Neuronal stem cell (in vitro differentiated cells): ENCODE data around the gene PLPP3.

Source experiments
- DNase-seq: peaks from one replicate; pipeline ENCODE4 v3.0.0-alpha.2; 2013; ENCODE audit warnings: low spot score
- H2AFZ ChIP-seq: one replicate; pipeline ENCODE4 v1.6.1; 2013; ENCODE audit warnings: mild to moderate bottlenecking, low read length, inconsistent platforms
- H2AK5ac ChIP-seq: 2 replicates; pipeline ENCODE4 v1.6.1; 2013; ENCODE audit warnings: low read depth, mild to moderate bottlenecking, inconsistent platforms, low read length, moderate library complexity, mixed read lengths
- H2BK120ac ChIP-seq: 2 replicates; pipeline ENCODE4 v1.6.1; 2013; ENCODE audit warnings: low read depth, mild to moderate bottlenecking, inconsistent platforms, low read length, moderate library complexity, mixed read lengths
- H2BK12ac ChIP-seq: one replicate; pipeline ENCODE4 v1.6.1; 2013; ENCODE audit warnings: low read length, inconsistent platforms
- H2BK15ac ChIP-seq: 2 replicates; pipeline ENCODE4 v1.6.1; 2013; ENCODE audit warnings: mild to moderate bottlenecking, low read length, inconsistent platforms, mixed read lengths
- H2BK5ac ChIP-seq: one replicate; pipeline ENCODE4 v1.6.1; 2013; ENCODE audit warnings: inconsistent platforms, mild to moderate bottlenecking, low read length, moderate library complexity
- H3K14ac ChIP-seq: one replicate; pipeline ENCODE4 v1.6.1; 2013; ENCODE audit warnings: low read length, inconsistent platforms
- H3K18ac ChIP-seq: 2 replicates; pipeline ENCODE4 v1.6.1; 2013; ENCODE audit warnings: low read length, inconsistent platforms
- H3K23ac ChIP-seq: 2 replicates; pipeline ENCODE4 v1.6.1; 2013; ENCODE audit warnings: low read depth, mild to moderate bottlenecking, mixed read lengths, low read length, inconsistent platforms; ENCODE audit not compliant: poor library complexity
- H3K27ac ChIP-seq: replicated peaks from 3 replicates; pipeline ENCODE4 v1.5.1; 2013; ENCODE audit warnings: low read length, inconsistent platforms
- H3K27me3 ChIP-seq, 3 experiments: 2 replicates each; pipeline ENCODE4 v1.6.1; 2013; ENCODE audit warnings: low read length in 3 of 3, mild to moderate bottlenecking in 2 of 3, inconsistent platforms in 1 of 3, low read depth in 1 of 3, mixed read lengths in 1 of 3, moderate library complexity in 1 of 3; ENCODE audit not compliant: control insufficient read depth in 3 of 3, insufficient read depth in 3 of 3
- H3K36me3 ChIP-seq, 2 donors: replicated peaks in 1 of 2; 2 replicates each; pipeline ENCODE4 v1.6.1; 2013; ENCODE audit warnings: low read length in 2 of 2; ENCODE audit not compliant: control insufficient read depth in 2 of 2, insufficient read depth in 2 of 2
- H3K4ac ChIP-seq: 2 replicates; pipeline ENCODE4 v1.6.1; 2013; ENCODE audit warnings: inconsistent platforms, mild to moderate bottlenecking, low read length, moderate library complexity
- H3K4me1 ChIP-seq, 2 donors: 1 replicate in 1 of 2; 2 replicates in 1 of 2; pipeline ENCODE4 v1.6.1; 2013; ENCODE audit warnings: low read length in 2 of 2, low read depth in 1 of 2; ENCODE audit not compliant: control insufficient read depth in 2 of 2, insufficient read depth in 1 of 2
- H3K4me2 ChIP-seq: one replicate; pipeline ENCODE4 v1.6.1; 2013; ENCODE audit warnings: mild to moderate bottlenecking, low read length, inconsistent platforms; ENCODE audit not compliant: insufficient read depth, poor library complexity, severe bottlenecking
- H3K4me3 ChIP-seq, 2 donors: 2 replicates each; pipeline ENCODE4 v1.5.1; 2013; ENCODE audit warnings: low read length in 2 of 2, mild to moderate bottlenecking in 2 of 2, inconsistent platforms in 1 of 2, moderate library complexity in 1 of 2
- H3K79me1 ChIP-seq: one replicate; pipeline ENCODE4 v1.6.1; 2013; ENCODE audit warnings: low read depth, mild to moderate bottlenecking, inconsistent platforms, low read length, moderate library complexity
- H3K9ac ChIP-seq: one replicate; pipeline ENCODE4 v1.6.1; 2013; ENCODE audit warnings: mild to moderate bottlenecking, low read depth, low read length, inconsistent platforms; ENCODE audit not compliant: poor library complexity
- H3K9me3 ChIP-seq, 2 donors: replicated peaks in 1 of 2; 2 replicates each; pipeline versions ENCODE3 to v1.6.1; 2013; ENCODE audit warnings: low read length in 2 of 2, mild to moderate bottlenecking in 2 of 2, inconsistent platforms in 1 of 2, low read depth in 1 of 2, mixed read lengths in 1 of 2, moderate library complexity in 1 of 2; ENCODE audit not compliant: control insufficient read depth in 2 of 2, insufficient read depth in 1 of 2
- H4K8ac ChIP-seq: one replicate; pipeline ENCODE4 v1.6.1; 2013; ENCODE audit warnings: low read depth, mild to moderate bottlenecking, inconsistent platforms, low read length, moderate library complexity
- H4K91ac ChIP-seq: one replicate; pipeline ENCODE4 v1.6.1; 2013; ENCODE audit warnings: low read length, low read depth, mild to moderate bottlenecking, inconsistent platforms; ENCODE audit not compliant: poor library complexity
- WGBS, 2 donors: extraction: QIAGEN DNeasy Blood & Tissue Kit; methylation state at CpG; one replicate each; pipeline ENCODE4 v1.1.7; 2013; ENCODE audit warnings: missing lambda C conversion rate in 2 of 2, mixed read lengths in 1 of 2; ENCODE audit not compliant: insufficient read length in 2 of 2, insufficient replicate concordance in 1 of 2; ENCODE audit errors: extremely low coverage in 2 of 2; 5-methylcytosine and 5-hydroxymethylcytosine counted together

Gene PLPP3

DNA sequence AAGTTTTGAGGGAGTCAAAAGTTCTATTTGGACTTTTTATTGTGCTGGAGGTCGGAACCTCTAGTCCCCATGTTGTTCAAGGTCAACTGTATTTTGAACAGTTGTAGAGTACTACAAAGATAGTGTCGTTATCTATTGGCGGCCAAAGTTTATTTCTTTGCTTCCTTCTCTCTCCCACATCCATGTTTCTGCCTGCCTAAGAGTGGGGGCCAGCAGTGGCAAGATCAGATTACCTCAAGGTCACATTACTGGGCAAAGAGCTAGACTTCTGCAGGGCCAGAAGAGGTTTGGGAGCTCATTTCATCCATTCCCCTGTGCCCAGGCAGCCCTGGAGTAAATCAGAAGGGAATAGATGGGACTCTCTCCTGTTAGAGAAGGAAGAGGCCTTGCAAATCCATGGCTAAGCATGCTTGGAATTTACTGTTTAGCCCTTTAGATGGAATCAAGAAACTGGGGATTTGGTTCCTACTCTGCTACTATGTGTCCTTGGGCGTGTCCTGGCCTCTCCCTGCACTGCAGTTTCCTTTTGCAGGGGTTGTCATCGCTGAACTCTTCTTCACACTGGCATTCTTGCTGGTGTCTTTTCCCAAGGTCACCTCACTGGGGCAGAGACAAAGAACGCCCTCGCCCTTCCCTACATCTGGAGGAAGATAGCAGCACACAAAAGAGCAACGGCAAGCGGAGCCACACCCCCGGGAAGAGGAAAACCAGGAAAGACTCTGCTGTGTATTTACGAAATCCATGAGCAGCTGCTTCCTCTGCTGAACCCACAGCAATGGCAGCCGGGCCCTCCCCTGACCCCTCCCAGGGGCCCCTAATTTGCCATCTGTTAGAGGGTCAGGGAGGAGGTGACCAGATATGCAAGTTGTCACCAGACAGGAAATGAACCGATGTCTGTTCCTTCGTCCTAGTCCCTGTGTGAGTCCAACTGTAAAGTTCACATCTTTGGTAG lies 73.3 kb downstream of the PLPP3 start:
- H4K91ac ChIP-seq, result no peak overlapping the region
- H3K23ac ChIP-seq, result no peak overlapping the region
- no peak overlapping the region for H2BK15ac ChIP-seq
- no peak for DNase-seq
- H2BK12ac ChIP-seq, result no peak overlapping the region
- H3K9ac ChIP-seq, result no peak overlapping the region
- H2BK120ac ChIP-seq, result no peak overlapping the region
- H3K27me3 ChIP-seq, result no peaks in the 10 kb centered on the region
- H3K9me3 ChIP-seq, result peaks cover 0 to 11% of the 10 kb centered on the region in 2 donors
- peaks cover 12 to 94% of the 10 kb centered on the region in 2 donors for H3K36me3 ChIP-seq
- no peak overlapping the region for H3K27ac ChIP-seq
- H3K79me1 ChIP-seq, result peaks cover 2% of the 10 kb centered on the region
- H2AK5ac ChIP-seq, result no peak overlapping the region
- WGBS, 2 donors, result no CpG with 5 or more reads among the region's 14 CpGs
- H2BK5ac ChIP-seq, result no peak overlapping the region
- no peak overlapping the region for H3K14ac ChIP-seq
- no peak overlapping the region for H2AFZ ChIP-seq
- H4K8ac ChIP-seq, result no peak overlapping the region
- H3K4me3 ChIP-seq, result no peak overlapping the region
- no peak overlapping the region for H3K18ac ChIP-seq
- no peak overlapping the region for H3K4me2 ChIP-seq
- no peak overlapping the region for H3K4ac ChIP-seq
- H3K4me1 ChIP-seq, result peaks cover 18 to 25% of the 10 kb centered on the region in 2 donors

DNA sequence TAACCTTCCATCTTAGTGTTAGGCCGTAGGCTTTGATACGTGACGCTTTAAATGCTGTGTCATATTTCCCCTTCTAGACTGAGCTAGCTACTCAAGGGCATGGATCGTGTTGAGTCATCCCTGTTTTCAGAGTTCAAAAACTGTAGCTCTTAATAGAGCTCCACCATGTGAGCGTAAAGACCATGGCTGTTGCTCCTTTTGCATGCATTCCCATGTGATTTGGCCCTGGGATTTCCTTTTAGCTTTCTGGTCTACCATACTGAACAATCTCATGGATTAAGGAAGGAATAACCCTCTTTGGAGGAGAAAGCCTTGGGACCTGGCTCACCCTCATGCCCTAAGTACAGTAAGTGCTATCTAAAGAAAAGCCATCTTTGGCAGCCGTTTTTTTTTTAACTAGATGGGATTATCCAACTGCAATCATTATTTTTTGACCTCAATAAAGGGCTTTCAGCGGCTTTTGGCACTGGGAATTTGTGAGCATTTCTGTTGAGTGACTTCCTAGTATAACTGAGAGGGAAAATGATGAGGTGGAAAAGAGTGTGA lies 76.6 kb downstream of the PLPP3 start:
- H2BK15ac ChIP-seq, result no peak overlapping the region

DNA sequence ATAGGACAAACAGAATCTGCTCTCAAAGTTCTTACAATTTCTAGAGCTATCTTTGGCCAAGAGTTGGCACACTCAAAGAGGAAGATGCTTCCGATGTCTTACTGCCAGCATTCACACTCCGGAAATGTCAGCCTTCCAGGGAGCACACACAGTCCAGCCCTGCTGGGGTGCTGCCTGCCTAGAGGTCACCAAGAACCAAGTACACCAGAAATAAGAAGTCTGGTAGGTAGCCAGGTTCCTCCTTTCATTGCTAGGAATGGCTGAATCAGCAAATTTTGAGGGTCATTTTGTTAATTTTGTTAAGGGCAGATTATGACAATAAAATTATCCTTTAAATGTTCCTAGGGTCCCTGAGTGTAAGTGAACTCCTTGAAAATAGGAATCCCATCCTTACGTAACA lies 77.5 kb downstream of the PLPP3 start:
- WGBS, 2 donors, result no CpG with 5 or more reads among the region's 3 CpGs
- Histone ChIP-seq H2BK5ac (no peak overlapping the region), H2BK15ac (no peak overlapping the region), H2AFZ (no peak overlapping the region), H3K18ac (no peak overlapping the region), H3K4ac (no peak overlapping the region), H4K8ac (no peak overlapping the region), H3K14ac (no peak overlapping the region), H2BK120ac (no peak overlapping the region), H3K79me1 (peaks cover 2% of the 10 kb centered on the region), H3K27me3 (no peaks in the 10 kb centered on the region), H3K4me1 (peaks cover 4 to 6% of the 10 kb centered on the region in 2 donors), H3K36me3 (peaks cover 6 to 91% of the 10 kb centered on the region in 2 donors), H3K9me3 (no peaks in the 10 kb centered on the region), H3K9ac (no peak overlapping the region), H3K4me3 (no peak overlapping the region), H3K23ac (no peak overlapping the region), H2BK12ac (no peak overlapping the region), H3K27ac (no peak overlapping the region), H2AK5ac (no peak overlapping the region), H4K91ac (no peak overlapping the region), H3K4me2 (no peak overlapping the region)
- DNase-seq, result no peak

More for the DNA sequence above, 76.6 kb downstream of the PLPP3 start:
- H3K36me3 ChIP-seq, result peaks cover 12 to 91% of the 10 kb centered on the region in 2 donors
- no peak overlapping the region for H3K14ac ChIP-seq
- H4K91ac ChIP-seq, result no peak overlapping the region
- H2AFZ ChIP-seq, result no peak overlapping the region
- peaks cover 2% of the 10 kb centered on the region for H3K79me1 ChIP-seq
- no peak overlapping the region for H3K9ac ChIP-seq
- H3K27me3 ChIP-seq, result no peaks in the 10 kb centered on the region
- no peak overlapping the region for H3K4ac ChIP-seq
- no CpG with 5 or more reads among the region's 7 CpGs for WGBS, 2 donors
- H4K8ac ChIP-seq, result no peak overlapping the region
- H3K23ac ChIP-seq, result no peak overlapping the region
- no peak overlapping the region for H2BK5ac ChIP-seq
- no peak overlapping the region for H2BK120ac ChIP-seq
- H3K9me3 ChIP-seq, result peaks cover 0 to 5% of the 10 kb centered on the region in 2 donors
- no peak overlapping the region for H3K4me2 ChIP-seq
- H3K27ac ChIP-seq, result no peak overlapping the region
- no peak for DNase-seq
- no peak overlapping the region for H2AK5ac ChIP-seq
- H3K18ac ChIP-seq, result no peak overlapping the region
- peaks cover 6 to 10% of the 10 kb centered on the region in 2 donors for H3K4me1 ChIP-seq
- no peak overlapping the region for H3K4me3 ChIP-seq
- no peak overlapping the region for H2BK12ac ChIP-seq

DNA sequence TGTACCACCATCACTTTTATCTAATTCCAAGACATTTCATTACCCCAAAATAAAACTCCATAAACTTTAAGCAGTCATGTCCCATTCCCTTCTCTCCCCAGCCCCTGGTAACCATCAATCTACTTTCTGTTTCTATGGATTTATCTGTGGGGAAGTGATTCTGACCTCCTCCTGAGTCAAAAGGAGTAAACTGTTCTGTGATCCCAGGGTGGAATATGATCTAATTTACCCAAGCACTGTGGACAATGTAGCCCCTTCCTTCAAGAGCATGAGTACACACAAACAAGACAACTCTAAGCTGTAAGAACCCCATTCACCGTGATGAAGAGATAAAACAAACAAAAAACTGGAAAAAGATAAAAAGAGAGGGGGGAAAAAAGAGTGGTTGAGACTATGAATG lies 77.9 kb downstream of the PLPP3 start:
- H3K27me3 ChIP-seq, result no peaks in the 10 kb centered on the region
- H2AK5ac ChIP-seq, result no peak overlapping the region
- H3K4ac ChIP-seq, result no peak overlapping the region
- no peak overlapping the region for H2AFZ ChIP-seq
- H4K91ac ChIP-seq, result no peak overlapping the region
- peaks cover 2 to 91% of the 10 kb centered on the region in 2 donors for H3K36me3 ChIP-seq
- H2BK120ac ChIP-seq, result no peak overlapping the region
- no peak overlapping the region for H2BK15ac ChIP-seq
- H3K14ac ChIP-seq, result no peak overlapping the region
- no peak overlapping the region for H3K27ac ChIP-seq
- WGBS, 2 donors, result no CpG with 5 or more reads among the region's 1 CpG
- no peak overlapping the region for H3K4me2 ChIP-seq
- H2BK12ac ChIP-seq, result no peak overlapping the region
- H3K23ac ChIP-seq, result no peak overlapping the region
- no peak overlapping the region for H3K4me3 ChIP-seq
- peaks cover 2 to 3% of the 10 kb centered on the region in 2 donors for H3K4me1 ChIP-seq
- no peak overlapping the region for H3K9ac ChIP-seq
- no peak overlapping the region for H3K18ac ChIP-seq
- no peak for DNase-seq
- H2BK5ac ChIP-seq, result no peak overlapping the region
- no peak overlapping the region for H4K8ac ChIP-seq
- H3K79me1 ChIP-seq, result peaks cover 2% of the 10 kb centered on the region
- H3K9me3 ChIP-seq, result no peaks in the 10 kb centered on the region
